Pericardium fibroblast (primary cell): ENCODE data around the gene CDKL2. TPM values are rescaled to one million over a fixed set of nuclear protein-coding genes. Genes with fewer than 3 reads are reported as not detected.

ENCODE experiments used
- total RNA-seq: library from RNA; depleted of rRNA; stranded (reverse); fragments of >200 nt; gene quantifications from 2 replicates; pipeline ENCODE4 v1.2.3, GENCODE V29; 2015

Gene CDKL2
- total RNA-seq, result under 0.01 and 0.12 TPM in 2 replicates

GRCh38 chr4:75630174-75630936, at the start of gene CDKL2:
CDKL2 (minus strand) TSS chr4:75630528; CDS start chr4:75625988, 4,540 bp downstream.

DNA sequence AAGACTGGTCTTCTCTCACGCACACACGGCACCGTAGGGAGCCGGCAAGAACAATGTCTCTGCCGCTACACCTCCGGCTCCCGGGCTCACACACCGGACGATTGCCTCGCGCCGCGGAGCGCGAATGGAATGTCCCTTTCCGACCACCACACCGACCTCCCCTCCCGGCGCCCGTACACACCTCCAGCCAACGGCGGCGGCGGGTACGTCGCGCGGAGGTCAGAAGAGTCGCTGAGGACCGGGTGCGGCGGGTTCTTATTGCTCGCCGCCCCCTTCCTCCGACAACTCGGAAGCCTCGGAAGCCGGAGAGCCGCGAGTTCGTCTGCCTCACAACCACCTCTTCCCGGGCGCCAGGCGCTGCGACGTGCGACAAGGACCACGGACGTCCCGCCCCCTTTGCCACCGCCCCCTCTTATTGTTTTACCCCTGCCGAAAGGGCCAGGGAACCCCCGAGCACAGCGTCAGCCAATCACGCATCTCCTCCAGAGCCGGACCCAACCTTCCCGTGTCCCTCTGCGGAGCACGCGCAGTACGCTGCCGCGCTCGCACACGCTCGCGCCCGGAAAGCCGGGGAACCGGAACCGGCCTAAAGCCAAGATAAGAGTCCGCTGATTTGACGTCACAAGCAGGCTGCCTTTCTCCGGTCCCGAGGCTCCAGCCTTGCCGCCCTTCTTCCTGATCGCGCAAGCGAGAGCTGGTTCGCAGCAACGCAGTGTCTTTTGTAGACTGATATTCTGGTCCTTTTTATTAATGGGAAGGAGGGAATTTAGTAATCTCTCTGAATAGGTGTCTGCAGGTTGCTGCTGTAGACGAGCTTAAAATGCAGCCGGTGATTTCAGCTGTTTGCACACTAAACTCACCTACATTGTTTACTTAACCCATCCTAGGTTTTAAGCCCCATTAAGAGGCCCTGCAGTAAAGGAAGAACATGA, 43.0 kb upstream of the CDKL2 start, which contains the start of gene G3BP2:
TSS of gene G3BP2 (minus strand) at position 385 of the 932 bp plus-strand sequence. CDS start 11,386 bp downstream, outside the sequence.

GRCh38 chr4:75555294-75556164, 74.8 kb downstream of the CDKL2 start, which contains the start of gene ODAPH:
ODAPH (plus strand) TSS chr4:75556066; CDS start chr4:75556083, 17 bp downstream.

Other genes with a start within 250 kb of the CDKL2 start
- 17.4 and 22.6 TPM in 2 replicates for gene RCHY1, start 116.1 kb downstream of the CDKL2 start, total RNA-seq
- 5.1 and 6.4 TPM in 2 replicates for gene THAP6, start 116.1 kb downstream of the CDKL2 start, total RNA-seq
- gene ODAPH, start 74.5 kb downstream of the CDKL2 start, total RNA-seq, result not detected in 2 replicates
- 66.4 and 90.3 TPM in 2 replicates for gene G3BP2, start 42.9 kb upstream of the CDKL2 start, total RNA-seq
- gene USO1, start 94.0 kb upstream of the CDKL2 start, total RNA-seq, result 63.8 and 77.3 TPM in 2 replicates